Kidney glomerular epithelial cell (primary cell): ENCODE measurements around the gene ZBTB43.
"Not testable (repeated sequence)": the region's sequence is repeated elsewhere in the genome, so short reads cannot be mapped to it uniquely, and the experiment has no call there.

Experiments used
- DNase-seq: peaks from one replicate; lab custom pipeline; 2025; lab: John Stamatoyannopoulos, UW

The ZBTB43 gene

GRCh38 chr9:126791406-126792230 lies 13.2 kb upstream of the ZBTB43 start:
- peak; percentile 50 for DNase-seq

GRCh38 chr9:126793686-126794417 lies 11.0 kb upstream of the ZBTB43 start:
- no peak for DNase-seq

- DNase-seq: no peak
Observed at GRCh38 chr9:126794441-126794840, 10.4 kb upstream of the ZBTB43 start.

GRCh38 chr9:126796758-126797157 lies 8.1 kb upstream of the ZBTB43 start:
- DNase-seq: no peak

GRCh38 chr9:126797903-126798302 lies 6.9 kb upstream of the ZBTB43 start:
- DNase-seq: no peak

- no peak for DNase-seq
Observed at GRCh38 chr9:126799034-126799433, 5.8 kb upstream of the ZBTB43 start.

- no peak for DNase-seq
Observed at GRCh38 chr9:126802318-126803059, 2.4 kb upstream of the ZBTB43 start.

- no peak for DNase-seq
Observed at GRCh38 chr9:126804198-126804695, 593 bp upstream of the ZBTB43 start.

- DNase-seq: no peak
Observed at GRCh38 chr9:126805554-126806262, 868 bp downstream of the ZBTB43 start.

GRCh38 chr9:126806336-126806735 lies 1.5 kb downstream of the ZBTB43 start:
- DNase-seq: no peak

- no peak for DNase-seq
Observed at GRCh38 chr9:126809068-126809467, 4.2 kb downstream of the ZBTB43 start.

- not testable (repeated sequence) for DNase-seq
Observed at GRCh38 chr9:126810221-126810620, 5.4 kb downstream of the ZBTB43 start.

GRCh38 chr9:126813072-126813471 lies 8.2 kb downstream of the ZBTB43 start:
- no peak for DNase-seq

- no peak for DNase-seq
Observed at GRCh38 chr9:126814091-126814490, 9.3 kb downstream of the ZBTB43 start.

GRCh38 chr9:126817615-126818014 lies 12.8 kb downstream of the ZBTB43 start:
- not testable (repeated sequence) for DNase-seq

GRCh38 chr9:126818482-126818881 lies 13.6 kb downstream of the ZBTB43 start:
- DNase-seq: no peak

- DNase-seq: no peak
Observed at GRCh38 chr9:126819482-126819881, 14.6 kb downstream of the ZBTB43 start.

GRCh38 chr9:126822278-126822677 lies 17.4 kb downstream of the ZBTB43 start:
- no peak for DNase-seq

- no peak for DNase-seq
Observed at GRCh38 chr9:126822873-126823272, 18.0 kb downstream of the ZBTB43 start.

GRCh38 chr9:126824052-126824451 lies 19.2 kb downstream of the ZBTB43 start:
- not testable (repeated sequence) for DNase-seq

GRCh38 chr9:126827227-126827626 lies 22.4 kb downstream of the ZBTB43 start:
- DNase-seq: no peak

GRCh38 chr9:126829035-126829434 lies 24.2 kb downstream of the ZBTB43 start:
- DNase-seq: no peak
